ENCODE measurements around the gene MFSD6.
A peak's percentile ranks its signal among the peaks of the same experiment; 100 is the strongest.

Gene MFSD6

DNA sequence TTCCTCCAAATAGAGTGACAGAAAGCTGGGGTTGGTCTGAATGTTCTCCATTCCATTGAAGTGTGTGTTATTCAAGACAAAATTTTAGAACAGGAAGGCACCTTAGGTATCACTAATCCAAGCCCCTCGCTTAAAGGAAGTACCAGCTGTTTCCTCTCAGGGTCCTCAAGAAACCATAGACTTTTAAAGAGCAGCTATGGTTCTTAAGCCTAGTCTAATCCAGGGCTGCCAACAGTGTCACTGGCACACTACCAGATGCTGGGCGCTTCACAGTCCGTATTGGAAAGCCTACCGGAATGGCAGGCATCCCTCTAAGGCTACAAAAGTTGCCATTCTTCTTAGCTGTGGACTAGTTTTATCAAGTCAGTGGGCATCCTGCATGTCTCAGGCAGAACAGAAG is 124.4 kb downstream of the MFSD6 start:
- no peak for DNase-seq (ENCODE audit: low spot score)

DNA sequence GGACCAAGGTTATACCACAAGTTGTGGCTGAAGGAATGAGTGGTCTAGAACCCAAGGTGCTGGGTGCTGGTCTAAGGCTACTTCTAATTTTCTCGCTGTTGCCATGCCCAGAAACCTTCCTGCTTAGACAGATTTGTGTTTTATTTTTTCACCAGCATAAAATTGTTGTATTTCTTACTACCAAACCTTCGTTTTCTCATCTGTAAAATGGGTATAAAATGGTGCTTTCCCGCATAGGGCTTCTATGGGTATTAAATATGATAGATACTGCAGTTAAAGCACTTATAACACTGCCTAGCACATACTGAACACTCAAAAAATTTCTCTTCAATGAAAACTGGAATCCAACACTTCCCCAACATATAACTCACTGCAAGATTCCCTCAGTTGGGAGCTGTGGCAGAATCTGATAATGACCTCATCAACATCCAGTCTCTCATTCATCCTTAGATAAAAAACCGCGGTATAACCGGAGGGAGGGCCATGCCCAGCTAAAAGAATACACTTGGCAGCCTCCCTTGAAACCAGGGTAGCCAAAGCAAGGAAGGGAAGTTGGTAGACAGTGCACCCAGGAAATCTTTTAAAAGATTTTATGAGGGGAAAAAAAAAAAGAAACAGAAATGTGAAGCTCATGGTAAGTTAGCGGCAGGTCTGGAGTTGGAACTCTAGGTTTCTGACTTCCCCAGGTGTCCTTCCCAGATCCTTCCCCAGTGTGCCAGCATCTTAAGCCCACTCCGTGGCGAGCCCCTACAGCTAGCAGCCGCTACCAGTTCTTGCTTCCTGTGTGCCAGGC is 125.2 kb downstream of the MFSD6 start:
- DNase-seq (ENCODE audit: low spot score): no peak

DNA sequence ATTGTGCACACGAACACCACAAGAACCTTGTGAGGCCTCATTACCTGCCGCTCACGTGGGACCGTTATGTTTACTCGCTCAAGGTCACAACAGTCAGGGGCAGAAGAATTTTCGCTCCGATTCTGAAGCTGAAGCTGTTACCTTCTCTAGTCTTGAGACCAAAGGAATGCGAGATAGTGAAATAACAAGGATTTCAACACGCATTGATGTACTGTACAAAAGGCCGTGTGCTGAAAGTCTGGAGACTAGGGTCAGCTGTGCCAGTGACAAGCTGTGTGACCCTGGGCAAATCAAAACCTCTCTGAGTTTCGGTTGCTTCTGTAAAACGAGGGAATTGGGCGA is 125.8 kb downstream of the MFSD6 start:
- DNase-seq (ENCODE audit: low spot score): no peak

DNA sequence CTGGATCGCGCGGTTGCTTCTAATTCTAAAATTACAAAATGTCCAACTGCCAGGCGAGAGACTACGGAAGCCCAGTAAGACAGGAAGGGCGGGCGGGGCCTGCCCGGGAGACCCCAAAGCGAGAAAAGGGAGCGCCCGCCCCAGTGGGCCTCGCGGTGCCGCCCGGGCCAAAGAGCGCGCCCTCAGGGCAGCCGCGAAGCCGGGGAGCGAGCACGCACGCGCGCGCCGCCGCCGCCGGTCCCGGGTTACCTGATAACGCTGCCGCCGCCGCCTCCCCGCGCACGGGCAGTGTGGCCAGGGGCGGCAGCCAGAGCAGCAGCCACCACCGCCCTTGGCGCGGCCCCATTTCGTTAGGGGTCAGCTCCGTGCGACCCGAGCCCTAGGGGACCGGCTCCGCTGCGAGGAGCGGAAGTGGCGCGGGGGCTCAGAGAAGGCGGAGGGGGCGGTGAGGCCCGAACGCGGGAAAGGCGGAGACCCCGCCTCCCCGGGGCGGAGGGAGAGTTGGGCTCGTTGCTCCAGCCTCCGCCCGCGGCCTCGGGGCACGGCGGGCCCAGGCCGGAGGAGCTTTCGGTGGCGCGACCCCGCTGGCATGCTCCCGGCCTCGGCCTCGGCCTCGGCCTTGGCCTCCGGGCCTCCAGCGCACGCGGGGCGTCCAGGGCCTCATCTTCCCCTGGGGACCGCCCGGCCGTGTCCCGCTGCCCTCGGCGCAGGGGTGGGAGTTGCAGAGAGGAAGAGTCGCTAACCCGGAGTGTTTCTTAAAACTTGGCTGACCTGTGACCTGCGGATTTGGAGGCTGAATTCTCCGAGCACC is 126.4 kb downstream of the MFSD6 start, which contains the start of gene NEMP2:
NEMP2 (minus strand) TSS at position 413 of the 811 bp plus-strand sequence; CDS start at position 346, 67 bp downstream.
- DNase-seq (ENCODE audit: low spot score): peak; percentile 56

DNA sequence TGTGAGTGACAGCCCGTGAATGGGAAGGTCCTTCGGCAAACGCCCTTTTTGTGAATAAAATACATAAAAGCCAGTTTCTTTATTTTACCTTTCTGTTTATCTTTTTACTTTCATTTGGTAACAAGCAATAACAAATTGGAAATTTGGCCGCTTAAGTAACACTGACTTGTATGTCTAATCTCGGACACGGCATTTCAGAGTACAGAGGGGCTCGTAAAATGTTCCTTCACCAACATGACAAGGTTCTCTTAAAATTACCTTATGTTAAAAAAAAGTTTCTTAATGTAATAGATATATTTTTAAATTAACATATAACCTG is 126.9 kb downstream of the MFSD6 start:
- no peak for DNase-seq (ENCODE audit: low spot score)

DNA sequence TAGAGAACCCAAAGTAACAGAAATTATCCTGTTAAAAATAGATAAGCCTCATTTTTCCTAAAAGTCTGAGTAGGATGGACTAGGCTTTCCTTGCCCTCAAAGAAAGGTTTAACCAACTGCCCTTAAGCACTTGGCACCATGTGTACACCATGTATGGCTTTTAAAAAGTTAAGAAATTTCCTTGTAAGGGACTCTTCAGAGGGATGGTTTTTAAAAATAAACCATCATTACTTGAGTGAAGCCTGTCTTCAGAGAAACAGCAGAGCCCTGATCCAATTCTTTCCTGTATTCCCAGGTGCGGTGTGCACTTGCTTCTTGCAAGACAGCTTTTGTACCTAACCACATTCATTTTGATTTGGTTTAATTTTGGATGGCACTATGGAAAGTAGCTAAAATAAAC is 127.4 kb downstream of the MFSD6 start:
- DNase-seq (ENCODE audit: low spot score): no peak

DNA sequence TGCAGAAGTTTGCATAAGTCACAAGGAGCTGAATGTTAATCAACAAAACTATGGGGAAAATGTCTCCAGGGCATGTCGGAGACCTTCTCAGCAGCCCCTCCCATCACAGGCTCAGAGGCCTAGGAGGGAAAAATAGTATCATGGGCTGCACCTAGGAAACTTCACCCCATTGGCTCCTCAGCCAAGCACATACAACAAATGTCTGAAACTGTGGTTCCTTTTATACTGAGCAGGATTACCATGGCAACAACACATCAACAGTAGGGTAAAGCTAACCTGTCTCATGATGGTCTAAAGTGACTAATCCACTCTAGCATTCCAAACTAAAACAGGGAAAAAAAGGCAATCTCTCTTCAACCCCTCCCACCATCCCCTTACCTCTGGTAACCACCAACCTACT is 129.6 kb downstream of the MFSD6 start:
- DNase-seq (ENCODE audit: low spot score): peak; percentile 48

DNA sequence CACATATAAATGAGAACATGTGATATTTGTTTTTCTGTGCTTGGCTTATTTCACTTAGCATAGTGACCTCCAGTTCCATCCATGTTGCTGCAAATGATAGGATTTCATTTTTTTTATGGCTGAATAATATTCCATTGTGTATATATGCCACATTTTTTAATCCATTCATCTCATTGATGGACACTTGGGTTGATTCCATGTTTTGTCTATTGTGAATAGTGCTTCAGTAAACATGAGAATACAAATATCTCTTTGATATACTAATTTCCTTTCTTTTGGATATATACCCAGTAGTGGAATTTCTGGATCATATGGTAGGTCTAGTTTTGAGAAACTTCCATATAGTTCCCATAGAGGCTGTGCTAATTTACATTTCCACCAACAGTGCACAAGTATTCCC is 130.0 kb downstream of the MFSD6 start:
- DNase-seq (ENCODE audit: low spot score): no peak

DNA sequence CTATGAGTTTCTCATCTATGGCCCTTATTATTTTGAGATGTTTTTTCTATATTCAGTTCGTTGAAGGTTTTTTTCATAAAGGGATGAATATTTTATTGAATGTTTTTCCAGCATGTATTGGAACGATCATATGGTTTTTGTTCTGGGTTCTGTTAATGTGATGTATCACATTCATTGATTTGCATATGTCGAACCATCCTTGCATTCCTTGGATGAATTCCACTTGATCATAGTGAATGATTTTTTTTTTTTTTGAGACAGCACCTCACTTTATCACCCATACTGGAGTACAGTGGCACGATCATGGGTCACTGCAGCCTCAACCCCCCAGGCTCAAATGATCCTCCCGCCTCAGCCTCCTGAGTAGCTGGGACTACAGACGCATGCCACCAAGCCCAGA is 131.9 kb downstream of the MFSD6 start:
- DNase-seq (ENCODE audit: low spot score): no peak

DNA sequence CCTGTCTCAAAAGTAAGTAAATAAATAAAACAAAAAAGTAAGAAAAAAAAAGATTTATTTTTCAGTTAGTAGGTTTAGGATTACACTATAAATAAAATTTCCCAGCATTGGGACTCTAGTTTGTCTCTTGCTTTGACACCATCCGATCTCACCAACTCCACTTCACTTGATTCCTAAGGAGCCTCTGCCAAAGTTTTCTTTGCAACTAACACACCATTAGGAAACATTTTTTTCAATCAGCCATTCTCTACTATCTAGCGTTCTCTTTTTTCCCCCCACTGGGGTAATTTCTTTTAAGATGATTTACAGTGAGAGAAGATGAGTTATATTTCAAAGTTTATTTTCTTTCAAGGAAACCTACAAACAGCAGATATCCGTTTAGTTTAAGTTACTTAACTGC is 136.9 kb downstream of the MFSD6 start:
- no peak for DNase-seq (ENCODE audit: low spot score)

DNA sequence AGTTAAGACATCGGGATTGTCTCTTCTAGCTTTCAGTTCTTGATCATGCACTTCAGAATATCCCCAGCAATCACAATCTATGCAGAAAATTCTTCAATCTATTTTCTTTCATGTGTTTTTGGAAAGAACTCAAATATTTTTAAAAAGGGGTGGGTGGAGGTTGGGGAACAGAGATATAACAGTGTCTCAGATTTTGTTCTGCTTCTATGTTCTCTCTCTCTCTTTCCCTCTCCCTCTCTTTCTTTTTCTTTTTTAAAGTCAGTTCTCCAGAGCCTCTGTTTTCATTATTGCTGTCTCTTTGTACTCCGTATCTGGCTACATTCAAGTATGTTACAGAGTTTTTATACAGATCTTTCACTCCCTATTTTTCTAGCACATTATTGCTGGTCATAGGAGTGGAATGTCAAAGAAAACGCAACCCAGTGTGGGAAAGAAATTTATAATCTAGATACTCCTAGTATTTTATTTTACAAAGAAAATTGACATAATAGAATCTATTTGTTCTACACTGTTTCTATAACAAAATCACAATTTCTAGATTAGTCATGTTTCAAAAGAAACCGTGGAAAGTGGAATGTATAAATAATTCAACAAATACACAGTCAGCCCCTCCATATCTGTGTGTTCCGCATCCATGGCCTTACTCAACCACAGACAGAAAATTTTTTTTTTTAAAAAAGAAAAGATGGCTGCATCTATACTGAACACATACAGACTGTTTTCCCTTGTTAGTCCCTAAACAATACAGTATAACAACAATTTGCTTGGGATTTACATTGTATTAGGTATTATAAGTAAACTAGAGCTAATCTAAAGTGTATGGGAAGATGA is 137.6 kb downstream of the MFSD6 start:
- no peak for DNase-seq (ENCODE audit: low spot score)

DNA sequence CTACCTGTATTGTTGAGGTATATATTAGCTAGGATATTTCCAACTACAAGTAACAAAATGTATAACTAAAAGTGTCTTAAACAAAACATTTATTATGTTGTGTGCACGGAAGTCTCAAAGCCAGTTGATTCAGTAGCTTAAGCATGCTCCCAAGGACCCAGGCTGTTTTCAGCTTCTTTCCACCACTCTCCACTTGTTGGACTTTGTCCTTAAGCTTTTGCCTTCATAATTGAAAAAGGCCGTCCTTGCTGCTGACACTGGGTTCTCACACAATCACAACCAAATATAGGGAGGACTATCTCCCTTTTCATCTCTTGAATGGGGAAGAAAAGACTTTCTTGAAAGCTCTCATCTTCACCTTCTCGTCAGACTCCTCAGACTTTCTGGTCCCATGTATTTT is 138.6 kb downstream of the MFSD6 start:
- DNase-seq (ENCODE audit: low spot score): no peak

DNA sequence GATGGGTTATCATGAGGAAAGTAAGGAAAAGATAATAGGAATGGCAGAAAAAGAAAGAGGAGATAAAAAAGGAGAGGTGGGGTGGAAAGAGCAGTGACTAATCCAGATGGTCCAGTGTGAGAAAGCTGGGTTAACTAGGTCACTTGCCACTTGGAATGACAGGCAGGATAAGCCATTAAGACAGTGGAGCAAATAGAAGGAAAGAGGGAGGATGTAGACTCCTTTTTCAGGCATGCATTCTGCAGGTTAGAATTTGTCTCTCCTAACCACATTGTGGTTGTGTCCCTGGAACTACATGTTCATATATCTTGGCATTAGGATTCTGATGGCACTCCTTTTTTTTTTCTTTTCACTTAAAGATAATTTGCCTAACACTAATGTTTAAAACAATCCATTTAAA is 139.7 kb downstream of the MFSD6 start:
- DNase-seq (ENCODE audit: low spot score): no peak

DNA sequence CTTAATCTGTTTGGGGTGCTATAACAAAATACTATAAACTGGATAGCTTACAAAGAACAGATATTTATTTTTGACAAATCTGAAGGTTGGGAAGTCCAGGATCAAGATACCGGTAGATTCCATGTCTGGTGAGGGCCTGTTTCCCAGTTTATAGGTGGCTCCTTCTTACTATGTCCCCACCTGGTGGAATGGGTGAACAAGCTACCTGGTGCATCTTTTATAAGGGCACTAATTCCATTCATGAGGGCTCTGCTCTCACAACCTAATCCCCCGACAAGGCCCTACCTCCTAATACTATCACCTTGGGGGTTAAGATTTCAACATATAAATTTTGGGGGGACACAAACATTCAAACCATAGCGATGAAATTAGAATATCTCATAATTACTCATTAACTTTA is 142.0 kb downstream of the MFSD6 start:
- DNase-seq (ENCODE audit: low spot score): no peak
